ENCODE results near the gene PLXNB2.

- no peak for TF ChIP-seq GATA3 (IDR thresholded peaks at IDR 0.05; ENCODE audit: low read depth, low read length)
- no peak for TF ChIP-seq GATA2 (IDR thresholded peaks at IDR 0.05; ENCODE audit: low read depth, low read length)
Measured at GRCh38 chr22:50286275-50286674, 21.2 kb downstream of the PLXNB2 start.

Measured in SH-SY5Y (cell line).